ENCODE results near the gene DIS3L.

- TF ChIP-seq SUZ12 (IDR thresholded peaks at IDR 0.05; ENCODE audit: low read depth, low read length) (no peak), E2F1 (CRISPR knock-in tag; IDR thresholded peaks at IDR 0.05) (no peak), REST (IDR thresholded peaks at IDR 0.05; ENCODE audit: borderline replicate concordance in 1 of 2, low read depth in 1 of 2, low read length in 2 of 2) (no peak), ZNF274 (CRISPR knock-in tag; IDR thresholded peaks at IDR 0.05) (no peak), ZNF253 (CRISPR knock-in tag; IDR thresholded peaks at IDR 0.05; ENCODE audit: borderline replicate concordance) (no peak), RFX5 (IDR thresholded peaks at IDR 0.05; ENCODE audit: low read depth, low read length) (no peak), ZBTB3 (CRISPR knock-in tag; IDR thresholded peaks at IDR 0.05; ENCODE audit: borderline replicate concordance, low read depth) (no peak), CTCF (CRISPR knock-in tag; IDR thresholded peaks at IDR 0.05) (no peak), NFIC (IDR thresholded peaks at IDR 0.05; ENCODE audit: low read length) (no peak), NR2C2 (CRISPR knock-in tag; IDR thresholded peaks at IDR 0.05; ENCODE audit: borderline replicate concordance) (no peak), KDM2A (CRISPR knock-in tag; IDR thresholded peaks at IDR 0.05; ENCODE audit: borderline replicate concordance, low read depth) (no peak), RAD21 (CRISPR knock-in tag; IDR thresholded peaks at IDR 0.05) (no peak), BORCS8-MEF2B (CRISPR knock-in tag; IDR thresholded peaks at IDR 0.05) (no peak)
These were observed 5.3 kb upstream of the DIS3L start for GRCh38 chr15:66288093-66288492.

Measured in HepG2 (cell line).